ENCODE data around the gene SDF4. TPM values are rescaled to one million over a fixed set of nuclear protein-coding genes. Genes with fewer than 3 reads are reported as not detected.

The SDF4 gene
- total and polyA plus RNA-seq, 2 of the 13 experiments (the other 11 are each of a cell fraction or from before 2014, with no cell fraction given) = 80.8 to 107 TPM

GRCh38 chr1:1181129-1181937, 50.5 kb downstream of the SDF4 start:
- DNase-seq (ENCODE audit: low spot score) = no peak
- H3K4me1 ChIP-seq (ENCODE audit: insufficient read depth, low read length) = peaks cover 22% of the 10 kb centered on the region
- no peak for ATAC-seq
- no peaks in the 10 kb centered on the region for H3K79me2 ChIP-seq (ENCODE audit: insufficient read depth, low read length)
- no TSS peak for BruUV-seq (replicated peaks)
- in situ Hi-C loops (cut with HindIII; ENCODE audit: extremely low pct_ligation_motif_present, low pct_unique_long_range_greater_than_20kb) = no loop called here
- H3K27ac ChIP-seq (ENCODE audit: extremely low read length, insufficient read depth, low read length) = no peak overlapping the region
- H4K20me1 ChIP-seq (ENCODE audit: insufficient read depth, low read length) = no peaks in the 10 kb centered on the region
- CTCF ChIA-PET (ENCODE audit: low intra/inter-chr PET ratio, low total read pairs) = no interaction called here
- H2AFZ ChIP-seq (ENCODE audit: low read length) = no peak overlapping the region
- TF ChIP-seq ZNF20 (CRISPR knock-in tag; IDR thresholded peaks at IDR 0.05) (no peak), ZNF367 (CRISPR knock-in tag; IDR thresholded peaks at IDR 0.05; ENCODE audit: borderline replicate concordance) (no peak), MAFF (IDR thresholded peaks at IDR 0.05; ENCODE audit: low read depth, low read length) (no peak), ZBED4 (CRISPR knock-in tag; IDR thresholded peaks at IDR 0.05; ENCODE audit: borderline replicate concordance) (no peak), CEBPG (CRISPR knock-in tag; IDR thresholded peaks at IDR 0.05) (no peak), FOXO1 (CRISPR knock-in tag; IDR thresholded peaks at IDR 0.05) (no peak), ZNF414 (CRISPR knock-in tag; IDR thresholded peaks at IDR 0.05) (no peak), ZNF484 (CRISPR knock-in tag; IDR thresholded peaks at IDR 0.05; ENCODE audit: borderline replicate concordance, low read depth) (no peak), HIVEP1 (CRISPR knock-in tag; IDR thresholded peaks at IDR 0.05) (no peak), RFX1 (IDR thresholded peaks at IDR 0.05) (no peak), ZNF33B (CRISPR knock-in tag; IDR thresholded peaks at IDR 0.05) (no peak), RAD21 (CRISPR knock-in tag; IDR thresholded peaks at IDR 0.05) (no peak), CC2D1A (CRISPR knock-in tag; IDR thresholded peaks at IDR 0.05) (no peak), KAT2B (IDR thresholded peaks at IDR 0.05; ENCODE audit: borderline replicate concordance, low read depth, low read length) (no peak)
- WGBS (ENCODE audit: low lambda C conversion rate) = 60% methylated on average over 21 of the region's 26 CpGs
- no peaks in the 10 kb centered on the region for H3K36me3 ChIP-seq (replicated peaks in 1 of 2; ENCODE audit: control insufficient read depth in 1 of 2, insufficient read depth in 2 of 2, low read length in 2 of 2)
- no peaks in the 10 kb centered on the region for H3K9me3 ChIP-seq (ENCODE audit: low read length)
- intact Hi-C loops (cut with micrococcal nuclease; ENCODE audit: unreplicated experiment) = no loop called here
- no peak overlapping the region for H3K9ac ChIP-seq (ENCODE audit: insufficient read depth, low read depth, low read length)
- H3K4me2 ChIP-seq (ENCODE audit: low read depth, low read length) = no peak overlapping the region
- FAIRE-seq = no peak
- peaks cover 20 to 90% of the 10 kb centered on the region in 2 experiments for H3K27me3 ChIP-seq (ENCODE audit: control insufficient read depth in 1 of 2, insufficient read depth in 2 of 2, low read length in 2 of 2)
- H3K4me3 ChIP-seq (replicated peaks in 1 of 3; ENCODE audit: insufficient read depth in 1 of 3, low read depth in 2 of 3, low read length in 3 of 3) = no peak overlapping the region
- POLR2A ChIA-PET = no interaction called here
